GM23248 (cell line): ENCODE measurements around the gene ENTREP1.

Experiments used
- EZH2 ChIP-seq: fragments of 200-600 bp; sonication (generic); IDR thresholded peaks from 2 replicates; pipeline ENCODE4 v1.6.1; 2018; ENCODE audit warnings: antibody characterized with exemption, mild to moderate bottlenecking; ENCODE audit not compliant: insufficient read depth, poor library complexity, severe bottlenecking
- EZH2phosphoT487 ChIP-seq: fragments of 200-600 bp; sonication (generic); IDR thresholded peaks from 2 replicates; pipeline ENCODE4 v1.6.1; 2018; ENCODE audit warnings: antibody characterized with exemption, moderate library complexity, mild to moderate bottlenecking, low read depth; ENCODE audit not compliant: insufficient read depth

DNA sequence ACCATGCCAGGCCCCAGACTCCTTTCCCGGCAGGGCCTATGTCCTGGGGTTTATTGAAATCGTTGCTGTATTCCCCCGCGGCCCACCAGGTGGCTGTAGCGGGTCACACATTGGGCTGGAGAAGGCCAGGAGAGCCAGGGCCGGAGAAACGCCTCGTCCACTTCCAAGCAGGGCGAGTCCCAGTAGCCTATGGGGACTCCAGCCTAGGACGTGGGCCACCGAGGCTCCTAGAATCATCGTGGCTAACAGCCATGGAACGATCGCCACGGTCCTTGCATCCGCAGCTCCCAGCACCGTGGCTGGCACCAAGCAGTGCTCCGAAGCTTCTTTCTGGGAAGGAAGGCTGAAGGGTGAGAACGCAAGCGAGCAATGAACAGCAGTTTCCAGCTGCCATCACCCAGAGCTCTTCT, 87.7 kb downstream of the ENTREP1 start:
- TF ChIP-seq EZH2phosphoT487 (no peak), EZH2 (no peak)
